ENCODE data around the gene DUSP16.

DNA sequence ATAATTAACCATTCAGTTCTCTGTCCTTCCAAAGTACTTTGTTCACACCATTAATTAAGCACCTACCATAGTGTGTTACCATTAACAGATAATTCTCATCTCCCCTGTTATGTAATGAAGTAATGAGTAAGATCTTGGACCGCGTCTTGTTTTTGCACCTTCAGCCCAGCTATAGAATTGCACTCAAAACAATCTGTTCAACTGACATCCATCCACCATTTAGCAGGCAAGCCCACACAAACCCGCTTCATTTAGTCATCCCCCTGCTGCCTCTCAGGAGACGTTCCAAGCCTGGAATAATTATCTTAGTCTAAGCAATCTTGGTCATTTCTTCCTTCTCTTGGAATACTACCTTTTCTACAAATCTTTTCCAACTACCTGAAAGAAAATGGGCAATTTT lies 74.4 kb downstream of the DUSP16 start:
- TF ChIP-seq, protein P1, sequence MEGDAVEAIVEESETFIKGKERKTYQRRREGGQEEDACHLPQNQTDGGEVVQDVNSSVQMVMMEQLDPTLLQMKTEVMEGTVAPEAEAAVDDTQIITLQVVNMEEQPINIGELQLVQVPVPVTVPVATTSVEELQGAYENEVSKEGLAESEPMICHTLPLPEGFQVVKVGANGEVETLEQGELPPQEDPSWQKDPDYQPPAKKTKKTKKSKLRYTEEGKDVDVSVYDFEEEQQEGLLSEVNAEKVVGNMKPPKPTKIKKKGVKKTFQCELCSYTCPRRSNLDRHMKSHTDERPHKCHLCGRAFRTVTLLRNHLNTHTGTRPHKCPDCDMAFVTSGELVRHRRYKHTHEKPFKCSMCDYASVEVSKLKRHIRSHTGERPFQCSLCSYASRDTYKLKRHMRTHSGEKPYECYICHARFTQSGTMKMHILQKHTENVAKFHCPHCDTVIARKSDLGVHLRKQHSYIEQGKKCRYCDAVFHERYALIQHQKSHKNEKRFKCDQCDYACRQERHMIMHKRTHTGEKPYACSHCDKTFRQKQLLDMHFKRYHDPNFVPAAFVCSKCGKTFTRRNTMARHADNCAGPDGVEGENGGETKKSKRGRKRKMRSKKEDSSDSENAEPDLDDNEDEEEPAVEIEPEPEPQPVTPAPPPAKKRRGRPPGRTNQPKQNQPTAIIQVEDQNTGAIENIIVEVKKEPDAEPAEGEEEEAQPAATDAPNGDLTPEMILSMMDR (IDR thresholded peaks at IDR 0.05; ENCODE audit: poor library complexity, severe bottlenecking): no peak
- TF ChIP-seq POLR2AphosphoS5 (IDR thresholded peaks at IDR 0.05): no peak
- TF ChIP-seq SMC3 (conservative IDR thresholded peaks at IDR 0.05; ENCODE audit: poor library complexity): no peak
- TF ChIP-seq, protein P2, sequence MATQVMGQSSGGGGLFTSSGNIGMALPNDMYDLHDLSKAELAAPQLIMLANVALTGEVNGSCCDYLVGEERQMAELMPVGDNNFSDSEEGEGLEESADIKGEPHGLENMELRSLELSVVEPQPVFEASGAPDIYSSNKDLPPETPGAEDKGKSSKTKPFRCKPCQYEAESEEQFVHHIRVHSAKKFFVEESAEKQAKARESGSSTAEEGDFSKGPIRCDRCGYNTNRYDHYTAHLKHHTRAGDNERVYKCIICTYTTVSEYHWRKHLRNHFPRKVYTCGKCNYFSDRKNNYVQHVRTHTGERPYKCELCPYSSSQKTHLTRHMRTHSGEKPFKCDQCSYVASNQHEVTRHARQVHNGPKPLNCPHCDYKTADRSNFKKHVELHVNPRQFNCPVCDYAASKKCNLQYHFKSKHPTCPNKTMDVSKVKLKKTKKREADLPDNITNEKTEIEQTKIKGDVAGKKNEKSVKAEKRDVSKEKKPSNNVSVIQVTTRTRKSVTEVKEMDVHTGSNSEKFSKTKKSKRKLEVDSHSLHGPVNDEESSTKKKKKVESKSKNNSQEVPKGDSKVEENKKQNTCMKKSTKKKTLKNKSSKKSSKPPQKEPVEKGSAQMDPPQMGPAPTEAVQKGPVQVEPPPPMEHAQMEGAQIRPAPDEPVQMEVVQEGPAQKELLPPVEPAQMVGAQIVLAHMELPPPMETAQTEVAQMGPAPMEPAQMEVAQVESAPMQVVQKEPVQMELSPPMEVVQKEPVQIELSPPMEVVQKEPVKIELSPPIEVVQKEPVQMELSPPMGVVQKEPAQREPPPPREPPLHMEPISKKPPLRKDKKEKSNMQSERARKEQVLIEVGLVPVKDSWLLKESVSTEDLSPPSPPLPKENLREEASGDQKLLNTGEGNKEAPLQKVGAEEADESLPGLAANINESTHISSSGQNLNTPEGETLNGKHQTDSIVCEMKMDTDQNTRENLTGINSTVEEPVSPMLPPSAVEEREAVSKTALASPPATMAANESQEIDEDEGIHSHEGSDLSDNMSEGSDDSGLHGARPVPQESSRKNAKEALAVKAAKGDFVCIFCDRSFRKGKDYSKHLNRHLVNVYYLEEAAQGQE (IDR thresholded peaks at IDR 0.05; ENCODE audit: borderline replicate concordance): no peak
- TF ChIP-seq EP300 (conservative IDR thresholded peaks at IDR 0.05; ENCODE audit: poor library complexity, severe bottlenecking): no peak

Data from neural cell (in vitro differentiated cells).